Right ventricle myocardium inferior (tissue), 1 donor: Measurements from ENCODE around the gene SPATS2L. TPM values are rescaled to one million over a fixed set of nuclear protein-coding genes. Genes with fewer than 3 reads are reported as not detected.
A peak's percentile ranks its signal among the peaks of the same experiment; 100 is the strongest.

Source experiments
- ATAC-seq: fragments of 200-7000 bp; cut with Tn5 transposase; one replicate; pipeline ENCODE4 v1.9.1; 2020; ENCODE audit warnings: mild to moderate bottlenecking, moderate library complexity
- DNase-seq: peaks from one replicate; pipeline ENCODE4 v3.0.0; 2021; ENCODE audit errors: missing footprints
- intact Hi-C: fragments of 100-400 bp; cut with DNase I; formaldehyde crosslinking; loops from one replicate; pipeline ENCODE4 v1.11.0; 2022
- total RNA-seq: library from RNA; stranded (reverse); fragmentation: NEBNext Ultra II Directional; extraction: Animal tissue kit (Norgen Biotek cat#: 25700); gene quantifications from one replicate; pipeline ENCODE4 v1.2.1, GENCODE V29; 2021
- donor health status: DM: no; HTN: yes; CAD: no; lungs with severe emphysema.

Gene SPATS2L
- total RNA-seq, 1 donor from 2014 or later = 89.5 TPM

GRCh38 chr2:200467806-200468681 is 161.6 kb downstream of the SPATS2L start:
- ATAC-seq (no peak), DNase-seq (no peak)
- intact Hi-C loops = no loop called here

- intact Hi-C loops = no loop called here
- ATAC-seq (peak; percentile 24), DNase-seq (no peak)
Observed at GRCh38 chr2:200469708-200470211, 163.3 kb downstream of the SPATS2L start.

- no peak for ATAC-seq
- intact Hi-C loops = no loop called here
- DNase-seq = no peak
Observed at GRCh38 chr2:200470230-200470629, 163.7 kb downstream of the SPATS2L start.

- ATAC-seq = no peak
- intact Hi-C loops = no loop called here
- no peak for DNase-seq
Observed at GRCh38 chr2:200471324-200471848, 164.9 kb downstream of the SPATS2L start.

- ATAC-seq (no peak), DNase-seq (no peak)
- intact Hi-C loops = no loop called here
Observed at GRCh38 chr2:200471928-200472645, 165.6 kb downstream of the SPATS2L start.

GRCh38 chr2:200472853-200473464 is 166.5 kb downstream of the SPATS2L start:
- intact Hi-C loops = no loop called here
- DNase-seq (no peak), ATAC-seq (no peak)

- intact Hi-C loops = no loop called here
- DNase-seq (no peak), ATAC-seq (no peak)
Observed at GRCh38 chr2:200475795-200476194, 169.3 kb downstream of the SPATS2L start.

- DNase-seq = no peak
- intact Hi-C loops = no loop called here
- ATAC-seq = peak; percentile 15
Observed at GRCh38 chr2:200476836-200477235, 170.3 kb downstream of the SPATS2L start.

- peak; percentile 95 for ATAC-seq
- peak; percentile 86 for DNase-seq
- intact Hi-C loops = no loop called here
Observed at GRCh38 chr2:200477667-200478131, 171.2 kb downstream of the SPATS2L start.

- no peak for ATAC-seq
- no peak for DNase-seq
- intact Hi-C loops = loop anchor here (5.0 kb wide), 1 partner anchor 172 kb away; the partner anchor contains the start of gene SPATS2L
Observed at GRCh38 chr2:200479692-200480265, 173.3 kb downstream of the SPATS2L start.

- intact Hi-C loops = loop anchor here (5.0 kb wide), 1 partner anchor 175 kb away; the partner anchor contains the start of gene SPATS2L
- DNase-seq (no peak), ATAC-seq (no peak)
Observed at GRCh38 chr2:200482194-200482593, 175.7 kb downstream of the SPATS2L start.

- no peak for ATAC-seq
- DNase-seq = no peak
- intact Hi-C loops = loop anchor here (5.0 kb wide), 1 partner anchor 176 kb away; the partner anchor contains the start of gene SPATS2L
Observed at GRCh38 chr2:200483729-200484198, 177.3 kb downstream of the SPATS2L start.

GRCh38 chr2:200484934-200485333 is 178.4 kb downstream of the SPATS2L start:
- no peak for DNase-seq
- intact Hi-C loops = loop anchor here (5.0 kb wide), 1 partner anchor 178 kb away; the partner anchor contains the start of gene SPATS2L
- ATAC-seq = no peak

GRCh38 chr2:200486529-200486928 is 180.0 kb downstream of the SPATS2L start:
- ATAC-seq (no peak), DNase-seq (no peak)
- intact Hi-C loops = no loop called here

- ATAC-seq (no peak), DNase-seq (no peak)
- intact Hi-C loops = no loop called here
Observed at GRCh38 chr2:200488169-200488568, 181.7 kb downstream of the SPATS2L start.

GRCh38 chr2:200490001-200490400 is 183.5 kb downstream of the SPATS2L start:
- ATAC-seq (no peak), DNase-seq (no peak)
- intact Hi-C loops = no loop called here

GRCh38 chr2:200492656-200493055 is 186.2 kb downstream of the SPATS2L start:
- DNase-seq (no peak), ATAC-seq (no peak)
- intact Hi-C loops = no loop called here

GRCh38 chr2:200494048-200494447 is 187.6 kb downstream of the SPATS2L start:
- intact Hi-C loops = no loop called here
- no peak for ATAC-seq
- DNase-seq = no peak
